Measurements from ENCODE around the gene PTPRZ1. TPM values are rescaled to one million over a fixed set of nuclear protein-coding genes. Genes with fewer than 3 reads are reported as not detected.

The PTPRZ1 gene
- total RNA-seq, 1 donor from 2014 or later = 8.1 TPM

- no peaks in the 10 kb centered on the region for H3K4me1 ChIP-seq
- no peak for DNase-seq (ENCODE audit: extremely low spot score in 2 of 2)
These were observed 6.0 kb downstream of the PTPRZ1 start for GRCh38 chr7:121878918-121879464.

GRCh38 chr7:121879544-121879943 is 6.6 kb downstream of the PTPRZ1 start:
- Histone ChIP-seq H3K4me3 (no peak overlapping the region), H3K27me3 (no peaks in the 10 kb centered on the region), H3K9me3 (no peaks in the 10 kb centered on the region), H3K27ac (no peak overlapping the region), H3K4me1 (no peaks in the 10 kb centered on the region), H3K36me3 (no peaks in the 10 kb centered on the region)
- intact Hi-C loops (cut with DNase I) = no loop called here
- no peak for DNase-seq (ENCODE audit: extremely low spot score in 2 of 2)
- TF ChIP-seq POLR2AphosphoS5 (IDR thresholded peaks at IDR 0.05; ENCODE audit: insufficient read depth in 1 of 2, low read depth in 1 of 2) = no peak
- no peak for TF ChIP-seq POLR2A (IDR thresholded peaks at IDR 0.05)
- TF ChIP-seq, protein P1, sequence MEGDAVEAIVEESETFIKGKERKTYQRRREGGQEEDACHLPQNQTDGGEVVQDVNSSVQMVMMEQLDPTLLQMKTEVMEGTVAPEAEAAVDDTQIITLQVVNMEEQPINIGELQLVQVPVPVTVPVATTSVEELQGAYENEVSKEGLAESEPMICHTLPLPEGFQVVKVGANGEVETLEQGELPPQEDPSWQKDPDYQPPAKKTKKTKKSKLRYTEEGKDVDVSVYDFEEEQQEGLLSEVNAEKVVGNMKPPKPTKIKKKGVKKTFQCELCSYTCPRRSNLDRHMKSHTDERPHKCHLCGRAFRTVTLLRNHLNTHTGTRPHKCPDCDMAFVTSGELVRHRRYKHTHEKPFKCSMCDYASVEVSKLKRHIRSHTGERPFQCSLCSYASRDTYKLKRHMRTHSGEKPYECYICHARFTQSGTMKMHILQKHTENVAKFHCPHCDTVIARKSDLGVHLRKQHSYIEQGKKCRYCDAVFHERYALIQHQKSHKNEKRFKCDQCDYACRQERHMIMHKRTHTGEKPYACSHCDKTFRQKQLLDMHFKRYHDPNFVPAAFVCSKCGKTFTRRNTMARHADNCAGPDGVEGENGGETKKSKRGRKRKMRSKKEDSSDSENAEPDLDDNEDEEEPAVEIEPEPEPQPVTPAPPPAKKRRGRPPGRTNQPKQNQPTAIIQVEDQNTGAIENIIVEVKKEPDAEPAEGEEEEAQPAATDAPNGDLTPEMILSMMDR (IDR thresholded peaks at IDR 0.05) = no peak

More at GRCh38 chr7:121878918-121879464, 6.0 kb downstream of the PTPRZ1 start:
- no peak overlapping the region for H3K4me3 ChIP-seq
- TF ChIP-seq POLR2AphosphoS5 (IDR thresholded peaks at IDR 0.05; ENCODE audit: insufficient read depth in 1 of 2, low read depth in 1 of 2) (no peak), POLR2A (IDR thresholded peaks at IDR 0.05) (no peak)
- TF ChIP-seq, protein P1 (IDR thresholded peaks at IDR 0.05) = no peak
- no peaks in the 10 kb centered on the region for H3K27me3 ChIP-seq
- no peaks in the 10 kb centered on the region for H3K36me3 ChIP-seq
- no peak overlapping the region for H3K27ac ChIP-seq
- H3K9me3 ChIP-seq = no peaks in the 10 kb centered on the region
- intact Hi-C loops (cut with DNase I) = no loop called here

GRCh38 chr7:121882731-121883130 is 9.8 kb downstream of the PTPRZ1 start:
- H3K27me3 ChIP-seq = no peaks in the 10 kb centered on the region
- no peak overlapping the region for H3K27ac ChIP-seq
- H3K9me3 ChIP-seq = no peaks in the 10 kb centered on the region
- intact Hi-C loops (cut with DNase I) = no loop called here
- DNase-seq (ENCODE audit: extremely low spot score in 2 of 2) = no peak
- H3K4me1 ChIP-seq = no peaks in the 10 kb centered on the region
- H3K36me3 ChIP-seq = no peaks in the 10 kb centered on the region
- TF ChIP-seq, protein P1 (IDR thresholded peaks at IDR 0.05) = no peak
- TF ChIP-seq POLR2AphosphoS5 (IDR thresholded peaks at IDR 0.05; ENCODE audit: insufficient read depth in 1 of 2, low read depth in 1 of 2) (no peak), POLR2A (IDR thresholded peaks at IDR 0.05) (no peak)
- H3K4me3 ChIP-seq = no peak overlapping the region

DNA sequence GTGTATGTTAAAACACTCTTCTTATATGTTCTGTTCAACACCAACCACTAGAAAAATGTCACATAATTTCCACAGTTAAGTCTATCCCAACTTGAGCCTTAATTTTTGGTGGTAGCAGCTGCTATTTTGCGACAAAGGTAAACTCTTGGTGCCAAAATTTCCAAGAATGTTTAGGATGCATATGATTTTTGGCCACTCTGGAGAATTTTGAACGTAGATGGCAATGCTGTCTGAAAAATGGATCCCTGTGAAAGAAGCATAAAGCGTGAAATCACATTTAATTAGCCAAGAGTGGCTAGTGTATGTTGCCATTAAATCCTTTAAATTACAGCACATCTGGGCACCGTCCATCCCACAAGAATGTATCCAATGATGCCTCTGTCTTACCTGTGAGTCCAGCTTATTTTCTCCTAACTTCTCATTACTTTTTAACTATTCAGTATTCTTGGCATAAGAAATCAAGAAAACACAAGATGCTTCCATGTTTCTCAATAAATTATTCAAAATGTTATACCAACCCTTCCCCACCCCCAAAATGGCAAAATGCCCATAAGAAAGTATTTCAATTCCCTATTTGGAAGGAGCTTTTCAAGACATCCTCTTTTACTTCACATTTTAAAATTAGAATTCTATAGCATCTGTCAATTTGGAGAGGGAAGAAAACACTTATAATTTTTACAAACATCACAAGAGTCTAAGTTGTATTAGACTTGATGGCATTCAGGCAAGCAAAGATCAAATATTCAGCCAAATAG is 12.4 kb downstream of the PTPRZ1 start:
- Histone ChIP-seq H3K27ac (no peak overlapping the region), H3K9me3 (no peaks in the 10 kb centered on the region)

More for the DNA sequence above, 12.4 kb downstream of the PTPRZ1 start:
- H3K4me3 ChIP-seq = no peak overlapping the region
- H3K36me3 ChIP-seq = no peaks in the 10 kb centered on the region
- no peaks in the 10 kb centered on the region for H3K27me3 ChIP-seq
- no peak for DNase-seq (ENCODE audit: extremely low spot score in 2 of 2)
- no peaks in the 10 kb centered on the region for H3K4me1 ChIP-seq
- intact Hi-C loops (cut with DNase I) = no loop called here
- TF ChIP-seq, protein P1 (IDR thresholded peaks at IDR 0.05) = no peak
- TF ChIP-seq POLR2AphosphoS5 (IDR thresholded peaks at IDR 0.05; ENCODE audit: insufficient read depth in 1 of 2, low read depth in 1 of 2) (no peak), POLR2A (IDR thresholded peaks at IDR 0.05) (no peak)

Measured in vagina (tissue), 2 donors.